ENCODE data around the gene CCDC188. TPM values are rescaled to one million over a fixed set of nuclear protein-coding genes. Genes with fewer than 3 reads are reported as not detected.

CCDC188 gene
- total and polyA plus RNA-seq, 2 of the 13 experiments (the other 11 are each of a cell fraction or from before 2014, with no cell fraction given): not detected

DNA sequence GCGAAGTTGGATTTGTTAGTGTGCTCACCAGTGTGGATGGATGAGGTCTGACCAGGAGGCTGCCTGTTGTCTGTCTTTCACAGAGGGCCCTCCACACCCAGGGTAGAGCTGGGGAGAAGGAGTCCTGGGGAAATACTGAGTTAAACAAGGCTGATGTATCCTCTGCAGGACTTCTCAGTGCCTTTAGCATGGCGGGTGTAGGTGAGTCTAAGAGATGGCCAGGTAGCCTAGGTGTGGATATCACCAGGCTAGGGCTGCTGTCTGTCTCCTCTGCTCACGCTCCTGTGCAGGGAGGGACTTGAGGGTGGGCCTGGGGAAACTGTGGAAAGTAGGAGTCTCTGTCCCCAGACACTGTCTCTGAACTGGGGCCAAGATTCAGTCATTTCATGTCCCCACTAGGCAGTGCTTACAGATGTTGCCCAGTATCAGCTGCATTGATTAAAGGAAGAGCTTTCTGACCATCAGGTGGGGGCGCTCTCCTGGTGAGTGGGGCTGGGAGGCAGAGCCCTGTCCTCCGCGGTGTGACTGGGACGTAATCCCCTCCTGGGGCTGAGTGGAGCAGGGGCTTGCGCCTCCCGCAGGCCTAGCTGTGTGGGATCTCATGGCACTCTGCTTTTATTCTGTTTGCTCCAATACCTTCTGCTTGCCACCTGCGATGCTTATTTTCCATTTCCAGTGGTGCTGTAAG lies 35.5 kb upstream of the CCDC188 start (continued):
- TF ChIP-seq, protein P1, sequence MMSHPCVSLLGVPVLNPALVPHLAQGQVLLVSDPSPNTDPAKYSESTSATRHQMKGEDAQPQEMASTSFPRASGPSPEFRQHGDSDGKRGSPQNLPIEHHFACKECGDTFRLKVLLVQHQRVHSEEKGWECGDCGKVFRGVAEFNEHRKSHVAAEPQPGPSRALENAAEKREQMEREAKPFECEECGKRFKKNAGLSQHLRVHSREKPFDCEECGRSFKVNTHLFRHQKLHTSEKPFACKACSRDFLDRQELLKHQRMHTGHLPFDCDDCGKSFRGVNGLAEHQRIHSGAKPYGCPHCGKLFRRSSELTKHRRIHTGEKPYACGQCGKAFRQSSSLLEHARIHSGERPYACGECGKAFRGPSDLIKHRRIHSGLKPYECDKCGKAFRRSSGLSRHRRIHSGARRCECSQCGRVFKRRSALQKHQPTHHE (CRISPR knock-in tag; IDR thresholded peaks at IDR 0.05; ENCODE audit: borderline replicate concordance): no peak
- TF ChIP-seq, protein P2, sequence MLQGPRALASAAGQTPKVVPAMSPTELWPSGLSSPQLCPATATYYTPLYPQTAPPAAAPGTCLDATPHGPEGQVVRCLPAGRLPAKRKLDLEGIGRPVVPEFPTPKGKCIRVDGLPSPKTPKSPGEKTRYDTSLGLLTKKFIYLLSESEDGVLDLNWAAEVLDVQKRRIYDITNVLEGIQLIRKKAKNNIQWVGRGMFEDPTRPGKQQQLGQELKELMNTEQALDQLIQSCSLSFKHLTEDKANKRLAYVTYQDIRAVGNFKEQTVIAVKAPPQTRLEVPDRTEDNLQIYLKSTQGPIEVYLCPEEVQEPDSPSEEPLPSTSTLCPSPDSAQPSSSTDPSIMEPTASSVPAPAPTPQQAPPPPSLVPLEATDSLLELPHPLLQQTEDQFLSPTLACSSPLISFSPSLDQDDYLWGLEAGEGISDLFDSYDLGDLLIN (CRISPR knock-in tag; IDR thresholded peaks at IDR 0.05; ENCODE audit: borderline replicate concordance): no peak
- TF ChIP-seq ZNF652 (CRISPR knock-in tag; IDR thresholded peaks at IDR 0.05; ENCODE audit: borderline replicate concordance, low read depth): no peak
- TF ChIP-seq, protein P3, sequence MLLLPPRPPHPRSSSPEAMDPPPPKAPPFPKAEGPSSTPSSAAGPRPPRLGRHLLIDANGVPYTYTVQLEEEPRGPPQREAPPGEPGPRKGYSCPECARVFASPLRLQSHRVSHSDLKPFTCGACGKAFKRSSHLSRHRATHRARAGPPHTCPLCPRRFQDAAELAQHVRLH (CRISPR knock-in tag; IDR thresholded peaks at IDR 0.05; ENCODE audit: borderline replicate concordance, low read depth): no peak

DNA sequence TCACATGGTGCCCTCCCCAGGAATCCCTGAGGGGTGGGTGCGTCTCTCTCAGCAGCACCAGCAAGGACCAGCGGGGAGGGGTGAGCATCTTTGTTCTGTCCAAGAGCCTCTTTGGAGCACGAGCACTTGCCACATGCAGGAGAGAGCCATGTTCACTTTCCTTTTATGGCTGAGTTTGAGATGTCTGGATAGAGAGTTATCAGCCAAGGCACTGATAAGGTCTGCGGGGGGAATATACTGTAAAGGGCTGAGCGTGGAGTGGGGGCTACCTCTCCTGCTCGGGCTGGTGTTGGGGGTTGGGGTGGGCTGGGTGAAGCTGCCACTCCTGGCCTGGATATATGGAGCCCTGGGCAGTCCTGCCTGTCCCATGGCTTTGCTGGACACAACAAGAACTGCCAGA lies 34.9 kb upstream of the CCDC188 start:
- Histone ChIP-seq H3K36me3 (replicated peaks in 1 of 2; ENCODE audit: control insufficient read depth in 1 of 2, insufficient read depth in 2 of 2, low read length in 2 of 2) (no peaks in the 10 kb centered on the region), H3K9ac (ENCODE audit: insufficient read depth, low read depth, low read length) (no peak overlapping the region), H3K4me3 (replicated peaks in 1 of 3; ENCODE audit: insufficient read depth in 1 of 3, low read depth in 2 of 3, low read length in 3 of 3) (no peak overlapping the region), H4K20me1 (ENCODE audit: insufficient read depth, low read length) (0 out of 2 replicates have a peak, but pooled peaks cover 3% of the 10 kb centered on the region), H3K27ac (ENCODE audit: extremely low read length, insufficient read depth, low read length) (no peak overlapping the region), H3K79me2 (ENCODE audit: insufficient read depth, low read length) (no peaks in the 10 kb centered on the region), H2AFZ (ENCODE audit: low read length) (no peak overlapping the region), H3K4me1 (ENCODE audit: insufficient read depth, low read length) (no peaks in the 10 kb centered on the region), H3K4me2 (ENCODE audit: low read depth, low read length) (no peak overlapping the region), H3K27me3 (ENCODE audit: control insufficient read depth in 1 of 2, insufficient read depth in 2 of 2, low read length in 2 of 2) (peaks cover 17 to 42% of the 10 kb centered on the region in 2 experiments; a peak in 4 of 5 replicates), H3K9me3 (ENCODE audit: low read length) (no peaks in the 10 kb centered on the region)
- WGBS (ENCODE audit: low lambda C conversion rate): 40% methylated on average over 1 of the region's 6 CpGs
- CTCF ChIA-PET (ENCODE audit: low intra/inter-chr PET ratio, low total read pairs): no interaction called here
- POLR2A ChIA-PET: no interaction called here
- BruUV-seq (replicated peaks): no TSS peak
- DNase-seq (ENCODE audit: low spot score) (no peak), ATAC-seq (no peak), FAIRE-seq (no peak)
- intact Hi-C loops (cut with micrococcal nuclease; ENCODE audit: unreplicated experiment) (no loop called here), in situ Hi-C loops (cut with HindIII; ENCODE audit: extremely low pct_ligation_motif_present, low pct_unique_long_range_greater_than_20kb) (no loop called here)
- no peak for TF ChIP-seq TRIM24 (CRISPR knock-in tag; IDR thresholded peaks at IDR 0.05)
- no peak for TF ChIP-seq HCFC1 (IDR thresholded peaks at IDR 0.05; ENCODE audit: low read depth, low read length)
- no peak for TF ChIP-seq ZNF678 (CRISPR knock-in tag; IDR thresholded peaks at IDR 0.05)
- TF ChIP-seq ZNF205 (CRISPR knock-in tag; IDR thresholded peaks at IDR 0.05): no peak
- TF ChIP-seq XBP1 (CRISPR knock-in tag; IDR thresholded peaks at IDR 0.05): no peak
- no peak for TF ChIP-seq ISL2 (CRISPR knock-in tag; IDR thresholded peaks at IDR 0.05)
- TF ChIP-seq ZNF776 (CRISPR knock-in tag; IDR thresholded peaks at IDR 0.05): no peak
- TF ChIP-seq RFXAP (CRISPR knock-in tag; IDR thresholded peaks at IDR 0.05; ENCODE audit: borderline replicate concordance): no peak
- no peak for TF ChIP-seq ZIK1 (CRISPR knock-in tag; IDR thresholded peaks at IDR 0.05; ENCODE audit: borderline replicate concordance, low read depth)
- TF ChIP-seq ZNF432 (CRISPR knock-in tag; IDR thresholded peaks at IDR 0.05; ENCODE audit: borderline replicate concordance): no peak
- TF ChIP-seq, protein P4, sequence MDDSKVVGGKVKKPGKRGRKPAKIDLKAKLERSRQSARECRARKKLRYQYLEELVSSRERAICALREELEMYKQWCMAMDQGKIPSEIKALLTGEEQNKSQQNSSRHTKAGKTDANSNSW (CRISPR knock-in tag; IDR thresholded peaks at IDR 0.05; ENCODE audit: borderline replicate concordance): no peak
- TF ChIP-seq ZNF441 (CRISPR knock-in tag; IDR thresholded peaks at IDR 0.05; ENCODE audit: borderline replicate concordance): no peak
- TF ChIP-seq, protein P5, sequence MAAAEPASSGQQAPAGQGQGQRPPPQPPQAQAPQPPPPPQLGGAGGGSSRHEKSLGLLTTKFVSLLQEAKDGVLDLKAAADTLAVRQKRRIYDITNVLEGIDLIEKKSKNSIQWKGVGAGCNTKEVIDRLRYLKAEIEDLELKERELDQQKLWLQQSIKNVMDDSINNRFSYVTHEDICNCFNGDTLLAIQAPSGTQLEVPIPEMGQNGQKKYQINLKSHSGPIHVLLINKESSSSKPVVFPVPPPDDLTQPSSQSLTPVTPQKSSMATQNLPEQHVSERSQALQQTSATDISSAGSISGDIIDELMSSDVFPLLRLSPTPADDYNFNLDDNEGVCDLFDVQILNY (CRISPR knock-in tag; conservative IDR thresholded peaks at IDR 0.05): no peak
- no peak for TF ChIP-seq ARNT (IDR thresholded peaks at IDR 0.05)
- TF ChIP-seq ZNF780A (CRISPR knock-in tag; IDR thresholded peaks at IDR 0.05): no peak
- no peak for TF ChIP-seq RFXANK (CRISPR knock-in tag; IDR thresholded peaks at IDR 0.05)
- TF ChIP-seq MAZ (IDR thresholded peaks at IDR 0.05; ENCODE audit: borderline replicate concordance, low read depth, low read length): no peak
- TF ChIP-seq MAZ (CRISPR knock-in tag; IDR thresholded peaks at IDR 0.05; ENCODE audit: low read depth): no peak
